Parathyroid adenoma (tissue), 2 donors: Measurements from ENCODE around the gene ACSM2B.
"Not testable (repeated sequence)": the region's sequence is repeated elsewhere in the genome, so short reads cannot be mapped to it uniquely, and the experiment has no call there.

ENCODE experiments used
- H2AFZ ChIP-seq: fragments of 300-600 bp; sonication (generic); one replicate; pipeline ENCODE4 v1.7.0; 2017; ENCODE audit warnings: antibody characterized with exemption, mild to moderate bottlenecking
- H3K27ac ChIP-seq: fragments of 300-600 bp; sonication (generic); one replicate; pipeline ENCODE4 v1.7.0; 2017
- H3K27me3 ChIP-seq: fragments of 300-600 bp; sonication (generic); one replicate; pipeline ENCODE4 v1.7.0; 2017; ENCODE audit warnings: low read length; ENCODE audit not compliant: control insufficient read depth, insufficient read depth
- H3K36me3 ChIP-seq: fragments of 300-600 bp; sonication (generic); one replicate; pipeline ENCODE4 v1.7.0; 2017; ENCODE audit warnings: low read length; ENCODE audit not compliant: control insufficient read depth, insufficient read depth
- H3K4me1 ChIP-seq: fragments of 300-600 bp; sonication (generic); one replicate; pipeline ENCODE4 v1.7.0; 2017; ENCODE audit warnings: control low read depth
- H3K4me2 ChIP-seq: fragments of 300-600 bp; sonication (generic); one replicate; pipeline ENCODE4 v1.7.0; 2017; ENCODE audit warnings: low read length
- H3K4me3 ChIP-seq: fragments of 300-600 bp; sonication (generic); one replicate; pipeline ENCODE4 v1.7.0; 2017; ENCODE audit warnings: low read depth, low read length
- H3K79me2 ChIP-seq: fragments of 300-600 bp; sonication (generic); one replicate; pipeline ENCODE4 v1.7.0; 2017; ENCODE audit warnings: control low read depth
- H3K9ac ChIP-seq: fragments of 300-600 bp; sonication (generic); one replicate; pipeline ENCODE4 v1.7.0; 2017; ENCODE audit warnings: mild to moderate bottlenecking
- H3K9me3 ChIP-seq: fragments of 300-600 bp; sonication (generic); one replicate; pipeline ENCODE4 v1.7.0; 2017; ENCODE audit warnings: low read length; ENCODE audit not compliant: control insufficient read depth
- CTCF ChIP-seq: fragments of 300-600 bp; sonication (generic); IDR thresholded peaks from one replicate; pipeline ENCODE4 v1.7.0; 2017; ENCODE audit warnings: antibody characterized with exemption, mild to moderate bottlenecking
- donor health status: primary hyperparathyroidism.

Gene ACSM2B

GRCh38 chr16:20538687-20539086 lies 37.5 kb downstream of the ACSM2B start:
- Histone ChIP-seq H3K27me3 (no peaks in the 10 kb centered on the region), H3K4me3 (no peak overlapping the region), H3K36me3 (no peaks in the 10 kb centered on the region), H3K27ac (no peak overlapping the region), H3K9ac (no peak overlapping the region), H3K4me2 (no peak overlapping the region), H3K79me2 (no peaks in the 10 kb centered on the region), H3K9me3 (no peaks in the 10 kb centered on the region), H2AFZ (no peak overlapping the region), H3K4me1 (no peaks in the 10 kb centered on the region)
- no peak for TF ChIP-seq CTCF

GRCh38 chr16:20538181-20538580 lies 38.0 kb downstream of the ACSM2B start:
- Histone ChIP-seq H2AFZ (no peak overlapping the region), H3K79me2 (no peaks in the 10 kb centered on the region), H3K4me3 (no peak overlapping the region), H3K9ac (no peak overlapping the region), H3K27me3 (no peaks in the 10 kb centered on the region), H3K4me2 (no peak overlapping the region), H3K9me3 (no peaks in the 10 kb centered on the region), H3K27ac (no peak overlapping the region), H3K4me1 (no peaks in the 10 kb centered on the region), H3K36me3 (no peaks in the 10 kb centered on the region)
- TF ChIP-seq CTCF, result no peak

- not testable (repeated sequence) for H2AFZ ChIP-seq, H3K9me3 ChIP-seq, H3K27me3 ChIP-seq, H3K9ac ChIP-seq, H3K36me3 ChIP-seq, H3K4me3 ChIP-seq, H3K4me1 ChIP-seq, H3K27ac ChIP-seq, H3K79me2 ChIP-seq, H3K4me2 ChIP-seq
These were observed 39.5 kb downstream of the ACSM2B start for GRCh38 chr16:20536669-20537068.

GRCh38 chr16:20532284-20532792 lies 43.8 kb downstream of the ACSM2B start:
- not testable (repeated sequence) for H3K27ac ChIP-seq, H3K36me3 ChIP-seq, H3K27me3 ChIP-seq, H3K4me1 ChIP-seq, H3K9ac ChIP-seq, H3K4me2 ChIP-seq, H3K79me2 ChIP-seq, H3K4me3 ChIP-seq, H3K9me3 ChIP-seq, H2AFZ ChIP-seq

- H3K36me3 ChIP-seq, H3K9me3 ChIP-seq, H3K4me2 ChIP-seq, H3K4me1 ChIP-seq, H3K79me2 ChIP-seq, H3K27ac ChIP-seq, H3K4me3 ChIP-seq, H2AFZ ChIP-seq, H3K9ac ChIP-seq, H3K27me3 ChIP-seq: not testable (repeated sequence)
These were observed 44.4 kb downstream of the ACSM2B start for GRCh38 chr16:20531795-20532194.

GRCh38 chr16:20520103-20520502 lies 56.1 kb downstream of the ACSM2B start:
- no peaks in the 10 kb centered on the region for H3K4me1 ChIP-seq
- no peak for TF ChIP-seq CTCF
- H3K27ac ChIP-seq, result no peak overlapping the region
- H3K9me3 ChIP-seq, result no peaks in the 10 kb centered on the region
- H3K9ac ChIP-seq, result no peak overlapping the region
- no peaks in the 10 kb centered on the region for H3K79me2 ChIP-seq
- H3K4me3 ChIP-seq, result no peak overlapping the region
- H2AFZ ChIP-seq, result peak overlapping the region; percentile 9
- no peaks in the 10 kb centered on the region for H3K27me3 ChIP-seq
- no peaks in the 10 kb centered on the region for H3K36me3 ChIP-seq
- H3K4me2 ChIP-seq, result no peak overlapping the region
